A673 (cell line): ENCODE results near the gene MARK3.

Source experiments
- EZH2 ChIP-seq: fragments of 200-600 bp; sonication (generic); IDR thresholded peaks from 2 replicates; pipeline ENCODE4 v1.6.1; 2017; ENCODE audit warnings: borderline replicate concordance, low read depth, mild to moderate bottlenecking, mixed read lengths, antibody characterized with exemption, low read length; ENCODE audit not compliant: poor library complexity, severe bottlenecking
- TF ChIP-seq, protein P1 (sequence below): fragments of 300-800, 200-600 bp; sonication (generic); conservative IDR thresholded peaks from 2 replicates; pipeline ENCODE4 v1.5.1; 2017; ENCODE audit warnings: low read depth, mild to moderate bottlenecking, antibody characterized with exemption, low read length, moderate library complexity, mixed read lengths

DNA sequence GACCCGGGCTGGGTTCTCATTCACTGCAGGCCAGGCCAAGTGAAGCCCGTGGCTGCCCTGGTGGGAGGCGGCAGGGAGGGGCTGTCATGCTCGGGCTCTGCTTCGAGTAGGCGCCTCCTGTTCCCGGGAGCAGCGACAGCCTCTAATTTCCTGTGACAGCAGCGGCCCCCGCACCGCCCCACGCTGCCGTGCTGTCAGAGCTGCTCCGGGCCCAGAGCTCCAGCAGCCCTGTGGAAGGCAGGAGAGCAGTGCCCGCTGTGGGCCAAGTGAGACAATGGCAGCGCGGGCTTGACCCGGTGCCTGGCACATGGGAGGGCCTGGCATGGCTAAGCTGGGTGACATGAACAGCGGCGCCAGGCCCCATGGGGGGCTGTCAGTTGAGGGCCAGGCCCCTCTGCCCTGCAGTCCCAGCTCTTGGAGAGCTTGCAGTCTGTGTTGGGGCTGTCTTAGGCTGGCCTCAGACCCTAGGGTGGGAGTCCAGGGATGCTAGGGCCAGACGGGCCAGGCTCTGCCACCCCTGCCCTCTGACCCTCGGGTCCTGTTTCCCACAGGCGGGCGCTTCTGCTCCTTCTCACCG lies 148.9 kb downstream of the MARK3 start:
- TF ChIP-seq, protein P1, sequence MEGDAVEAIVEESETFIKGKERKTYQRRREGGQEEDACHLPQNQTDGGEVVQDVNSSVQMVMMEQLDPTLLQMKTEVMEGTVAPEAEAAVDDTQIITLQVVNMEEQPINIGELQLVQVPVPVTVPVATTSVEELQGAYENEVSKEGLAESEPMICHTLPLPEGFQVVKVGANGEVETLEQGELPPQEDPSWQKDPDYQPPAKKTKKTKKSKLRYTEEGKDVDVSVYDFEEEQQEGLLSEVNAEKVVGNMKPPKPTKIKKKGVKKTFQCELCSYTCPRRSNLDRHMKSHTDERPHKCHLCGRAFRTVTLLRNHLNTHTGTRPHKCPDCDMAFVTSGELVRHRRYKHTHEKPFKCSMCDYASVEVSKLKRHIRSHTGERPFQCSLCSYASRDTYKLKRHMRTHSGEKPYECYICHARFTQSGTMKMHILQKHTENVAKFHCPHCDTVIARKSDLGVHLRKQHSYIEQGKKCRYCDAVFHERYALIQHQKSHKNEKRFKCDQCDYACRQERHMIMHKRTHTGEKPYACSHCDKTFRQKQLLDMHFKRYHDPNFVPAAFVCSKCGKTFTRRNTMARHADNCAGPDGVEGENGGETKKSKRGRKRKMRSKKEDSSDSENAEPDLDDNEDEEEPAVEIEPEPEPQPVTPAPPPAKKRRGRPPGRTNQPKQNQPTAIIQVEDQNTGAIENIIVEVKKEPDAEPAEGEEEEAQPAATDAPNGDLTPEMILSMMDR = no peak
- TF ChIP-seq EZH2 = no peak
